NCI-H69 (cell line): ENCODE results near the gene NAV2.

Experiments used
- DNase-seq: peaks from one replicate; lab custom pipeline; 2025; lab: John Stamatoyannopoulos, UW

NAV2 gene, protein sequence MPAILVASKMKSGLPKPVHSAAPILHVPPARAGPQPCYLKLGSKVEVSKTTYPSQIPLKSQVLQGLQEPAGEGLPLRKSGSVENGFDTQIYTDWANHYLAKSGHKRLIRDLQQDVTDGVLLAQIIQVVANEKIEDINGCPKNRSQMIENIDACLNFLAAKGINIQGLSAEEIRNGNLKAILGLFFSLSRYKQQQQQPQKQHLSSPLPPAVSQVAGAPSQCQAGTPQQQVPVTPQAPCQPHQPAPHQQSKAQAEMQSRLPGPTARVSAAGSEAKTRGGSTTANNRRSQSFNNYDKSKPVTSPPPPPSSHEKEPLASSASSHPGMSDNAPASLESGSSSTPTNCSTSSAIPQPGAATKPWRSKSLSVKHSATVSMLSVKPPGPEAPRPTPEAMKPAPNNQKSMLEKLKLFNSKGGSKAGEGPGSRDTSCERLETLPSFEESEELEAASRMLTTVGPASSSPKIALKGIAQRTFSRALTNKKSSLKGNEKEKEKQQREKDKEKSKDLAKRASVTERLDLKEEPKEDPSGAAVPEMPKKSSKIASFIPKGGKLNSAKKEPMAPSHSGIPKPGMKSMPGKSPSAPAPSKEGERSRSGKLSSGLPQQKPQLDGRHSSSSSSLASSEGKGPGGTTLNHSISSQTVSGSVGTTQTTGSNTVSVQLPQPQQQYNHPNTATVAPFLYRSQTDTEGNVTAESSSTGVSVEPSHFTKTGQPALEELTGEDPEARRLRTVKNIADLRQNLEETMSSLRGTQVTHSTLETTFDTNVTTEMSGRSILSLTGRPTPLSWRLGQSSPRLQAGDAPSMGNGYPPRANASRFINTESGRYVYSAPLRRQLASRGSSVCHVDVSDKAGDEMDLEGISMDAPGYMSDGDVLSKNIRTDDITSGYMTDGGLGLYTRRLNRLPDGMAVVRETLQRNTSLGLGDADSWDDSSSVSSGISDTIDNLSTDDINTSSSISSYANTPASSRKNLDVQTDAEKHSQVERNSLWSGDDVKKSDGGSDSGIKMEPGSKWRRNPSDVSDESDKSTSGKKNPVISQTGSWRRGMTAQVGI (N-terminal part only)

DNA sequence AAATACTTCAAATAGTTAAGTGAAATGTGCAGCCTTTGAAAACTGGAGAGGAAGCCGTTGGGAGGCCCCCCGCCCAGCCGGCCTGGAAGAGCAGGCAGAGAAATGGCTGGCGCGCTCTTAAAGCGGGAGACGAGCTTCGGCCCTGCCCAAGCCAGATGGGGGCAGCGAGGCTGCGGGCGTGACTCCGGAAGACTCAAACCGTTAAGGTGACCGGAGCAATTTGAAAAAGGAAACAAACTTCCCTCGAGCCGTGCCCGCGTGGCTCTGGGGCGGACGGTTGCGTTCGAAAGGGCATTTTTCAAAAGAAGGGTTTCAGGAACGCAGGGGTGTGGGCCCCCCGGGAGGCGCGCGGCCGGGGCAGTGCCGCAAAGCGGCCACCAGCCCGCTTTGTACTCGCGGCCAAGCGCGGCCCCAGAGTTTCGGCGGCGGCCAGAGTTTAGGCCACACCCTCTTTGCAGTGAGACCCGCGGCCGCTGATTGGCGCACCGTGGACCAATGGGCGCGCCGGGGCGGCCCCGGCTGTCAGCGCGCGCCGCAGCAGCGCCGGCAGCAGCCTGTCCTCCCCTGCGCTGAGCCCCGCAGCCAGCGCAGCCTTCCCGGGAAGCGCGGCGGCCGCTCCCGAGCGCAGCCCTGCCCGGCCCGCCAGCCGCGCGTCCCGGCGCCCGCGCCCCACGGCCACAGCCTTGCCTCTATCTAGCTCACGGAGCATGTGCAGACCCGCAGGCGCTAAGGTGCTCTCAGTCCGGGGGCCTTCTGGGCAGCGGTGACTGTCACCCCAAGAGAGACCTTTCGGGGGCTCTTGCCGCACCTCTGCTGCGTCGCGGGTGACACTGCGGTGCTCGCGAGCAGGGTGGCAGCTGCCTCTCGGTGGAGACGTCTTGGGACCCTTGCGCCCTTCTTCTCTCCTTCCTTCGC is at the start of gene NAV2:
NAV2 (plus strand) TSS at position 557 of the 915 bp plus-strand sequence. CDS start 859 bp downstream, outside the sequence.
- peak; percentile 95 for DNase-seq

- DNase-seq, result no peak
Measured at GRCh38 chr11:19663206-19663605, 49.4 kb upstream of the NAV2 start.

DNA sequence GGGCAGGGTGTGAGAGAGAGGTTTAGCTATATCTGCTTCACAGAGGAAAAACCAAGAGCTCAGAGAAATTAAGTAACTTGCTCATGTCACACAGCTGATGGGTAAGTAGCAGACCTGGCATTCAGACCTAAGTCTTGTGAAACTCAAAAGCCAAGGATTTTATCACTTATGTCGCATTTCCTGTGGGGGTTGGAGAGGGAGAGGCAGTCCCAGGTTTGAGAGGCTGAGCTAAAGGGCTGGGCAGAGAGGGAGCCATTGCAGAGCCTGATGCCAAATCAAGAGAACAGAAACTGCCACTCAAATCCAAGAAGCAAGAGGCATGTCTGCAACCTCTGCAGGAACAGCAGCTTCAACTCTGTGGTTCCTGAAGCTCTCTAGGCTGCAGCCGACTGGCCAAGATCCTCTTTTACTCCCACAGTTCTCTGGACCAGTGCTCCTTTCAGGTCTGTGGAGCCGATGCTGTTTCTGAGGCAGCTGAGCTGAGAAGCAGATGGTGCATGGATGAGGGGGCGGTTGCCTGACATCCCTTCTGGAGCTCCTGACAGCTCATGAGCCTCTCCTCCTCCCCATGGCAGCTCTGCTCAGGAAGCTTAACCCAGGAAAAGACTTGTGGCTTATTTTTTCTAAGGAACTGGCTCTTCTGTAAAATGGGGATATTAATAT is 47.6 kb upstream of the NAV2 start:
- DNase-seq, result peak; percentile 8

GRCh38 chr11:19666951-19667350 is 45.7 kb upstream of the NAV2 start:
- DNase-seq, result peak; percentile 33

- DNase-seq, result no peak
Measured at GRCh38 chr11:19669511-19669910, 43.1 kb upstream of the NAV2 start.

DNA sequence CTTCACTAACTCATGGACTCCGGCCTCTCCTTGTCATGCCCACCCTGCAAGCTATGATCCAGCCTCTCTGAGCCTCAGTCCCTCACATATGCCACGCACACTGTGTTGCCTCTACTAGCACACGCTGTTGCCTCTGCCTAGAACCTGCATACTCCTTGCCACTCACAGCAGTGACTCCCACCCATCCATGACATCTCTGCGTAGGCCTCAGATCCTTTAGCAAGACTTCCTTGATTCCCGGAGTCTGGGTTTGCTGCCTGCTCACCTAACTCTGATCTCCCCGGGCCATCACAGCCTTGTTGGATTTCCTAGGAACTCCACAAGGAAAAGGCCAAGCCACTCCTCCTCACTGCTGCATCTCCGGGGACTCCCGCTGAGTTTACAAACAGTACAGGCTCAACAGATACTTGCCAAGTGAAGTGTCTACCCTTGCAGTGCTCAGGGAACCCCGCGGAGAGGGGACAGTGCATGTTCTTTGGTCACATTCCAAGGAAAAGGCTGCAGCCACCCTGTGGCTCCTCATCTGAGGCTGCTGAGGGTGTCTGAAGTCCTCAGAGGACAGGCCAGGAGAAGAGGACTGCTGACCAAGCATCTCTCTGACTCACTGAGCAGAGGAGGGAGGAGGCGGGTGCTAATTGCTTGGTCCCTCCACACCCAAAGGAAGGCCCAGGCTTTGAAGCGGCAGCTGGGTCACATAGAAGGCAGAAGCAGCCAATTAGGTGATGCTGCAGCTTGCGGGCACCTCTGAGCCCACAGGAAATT is 42.4 kb upstream of the NAV2 start:
- peak; percentile 31 for DNase-seq

DNA sequence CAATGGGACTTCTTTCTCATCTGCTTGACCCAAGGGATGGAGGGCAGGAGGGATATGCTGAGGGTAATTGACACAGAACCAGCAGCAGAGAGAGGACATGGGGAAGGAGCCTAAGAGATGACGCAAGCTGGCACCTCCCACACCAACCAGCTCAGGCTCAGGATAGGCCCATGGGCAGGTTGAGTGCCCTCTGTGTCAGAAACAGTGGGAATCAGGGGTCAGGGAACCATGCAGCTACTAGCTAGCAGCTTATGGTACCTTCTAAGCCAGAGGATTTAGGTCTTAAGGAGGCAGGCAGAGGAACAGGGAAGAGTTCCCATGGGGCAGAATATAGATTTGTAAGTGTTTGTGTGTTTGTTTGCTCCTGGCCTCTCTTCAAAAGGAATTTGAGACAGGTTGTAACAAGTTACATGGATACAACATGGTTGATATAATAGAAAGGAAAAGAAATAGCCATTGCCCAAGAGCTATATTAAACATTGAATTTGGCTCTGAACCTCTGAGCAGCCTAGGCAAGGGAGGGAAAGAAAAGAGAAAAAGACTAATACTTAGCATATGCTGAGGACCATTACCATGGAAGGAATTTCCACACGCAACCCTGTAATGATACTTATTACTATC is 39.9 kb upstream of the NAV2 start:
- DNase-seq, result no peak

DNA sequence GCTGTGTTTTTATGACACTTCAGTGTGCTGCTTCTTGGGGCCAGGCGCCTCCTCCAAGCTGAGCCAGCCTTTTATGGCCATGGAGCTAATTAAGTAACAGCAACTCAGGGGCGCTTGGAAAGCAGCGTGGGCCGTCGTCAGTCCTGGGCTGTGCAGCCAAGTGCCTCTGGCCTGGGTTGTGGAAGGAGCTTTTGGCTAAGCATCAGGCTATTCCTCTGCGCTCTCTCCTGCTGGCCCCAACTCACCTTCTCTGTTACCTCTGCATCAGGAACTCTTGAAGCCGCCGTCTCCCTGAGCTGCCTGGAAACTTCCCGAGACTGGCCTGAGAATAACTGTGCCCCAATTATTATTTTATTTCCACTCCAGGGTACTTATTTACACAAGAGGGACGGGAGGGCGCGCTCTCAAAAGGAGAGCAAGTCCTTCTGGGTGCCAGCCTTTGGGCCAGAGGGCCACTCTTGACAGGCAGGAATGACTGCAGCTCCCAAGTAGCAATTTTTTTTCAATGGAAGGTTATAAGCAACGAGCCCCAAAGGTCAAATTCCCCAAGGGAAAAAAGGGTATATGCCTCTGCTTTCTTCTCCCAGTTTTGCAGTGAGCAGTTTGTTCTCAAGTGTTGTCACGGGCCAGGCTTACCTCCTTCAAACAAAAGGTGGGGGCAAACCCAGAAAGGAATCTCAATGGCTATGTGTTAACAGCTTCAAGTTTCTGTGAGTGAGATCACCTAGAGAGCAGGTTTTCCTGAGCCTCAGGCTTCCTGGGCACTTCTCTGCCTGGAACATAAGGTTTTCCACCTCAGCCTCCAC is 38.5 kb upstream of the NAV2 start:
- DNase-seq, result peak; percentile 8

GRCh38 chr11:19674836-19675235 is 37.8 kb upstream of the NAV2 start:
- no peak for DNase-seq

DNA sequence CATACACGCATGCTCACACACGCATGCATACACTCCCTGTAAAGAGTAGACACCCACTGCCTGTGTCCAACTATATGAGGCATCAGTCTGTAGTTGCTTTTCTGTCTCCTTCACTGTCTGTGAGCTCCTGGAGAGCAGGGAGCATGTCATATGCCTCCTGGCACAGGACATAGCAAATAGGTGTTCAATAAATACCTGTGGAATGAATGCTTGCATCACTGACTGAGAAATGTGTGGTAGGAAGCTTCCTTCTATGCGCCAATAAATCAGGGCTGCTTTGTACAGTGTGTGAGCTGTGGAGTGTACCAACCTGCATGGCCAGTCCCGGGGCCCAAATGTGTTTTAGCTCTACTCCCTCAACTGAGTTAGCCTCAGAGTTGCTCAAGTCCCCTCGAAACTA is 37.2 kb upstream of the NAV2 start:
- no peak for DNase-seq

DNA sequence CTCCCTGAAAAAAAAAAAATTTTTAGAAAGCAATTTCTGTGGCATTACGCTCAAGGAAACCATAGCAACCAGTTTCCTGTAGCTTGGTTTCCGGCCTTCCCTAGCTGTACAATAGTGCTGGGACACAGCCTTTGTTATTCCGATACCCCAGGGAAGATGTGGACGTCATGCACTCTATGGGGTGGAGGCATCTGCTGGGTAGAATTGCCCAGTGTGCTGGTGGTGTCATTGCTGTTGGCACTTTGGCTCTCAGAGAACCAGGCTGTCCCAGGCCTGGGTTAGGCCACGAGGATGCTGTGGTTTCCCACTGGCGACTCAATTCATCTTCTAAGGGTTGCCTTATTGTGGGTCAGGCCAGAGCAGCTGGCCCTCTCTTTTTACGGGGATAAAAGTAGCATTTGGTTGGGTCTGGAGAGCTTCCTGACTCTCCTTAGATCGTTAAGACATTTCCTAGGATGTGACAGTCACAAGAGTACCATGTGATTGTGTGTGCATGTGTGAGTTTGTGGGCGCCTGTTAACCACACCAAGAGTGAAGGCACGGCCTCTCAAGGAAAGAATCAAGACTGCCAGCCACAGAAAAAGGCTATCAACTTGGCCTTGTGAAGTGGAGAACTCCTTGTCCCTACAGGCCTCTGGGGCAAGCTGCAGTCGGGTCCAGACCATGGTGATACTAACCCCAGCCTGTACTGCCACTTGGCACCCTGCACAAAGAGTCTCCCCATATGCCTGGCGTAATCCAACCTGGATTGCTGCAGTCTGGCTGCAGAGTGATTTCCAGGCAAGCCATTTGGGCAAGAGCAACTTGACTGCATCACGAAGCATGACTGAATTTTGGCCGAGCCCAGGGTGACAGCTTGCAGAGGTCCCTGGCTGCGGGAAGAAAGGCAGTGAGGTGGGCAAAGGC is 35.9 kb upstream of the NAV2 start:
- DNase-seq, result peak; percentile 9

- no peak for DNase-seq
Measured at GRCh38 chr11:19677381-19678080, 35.1 kb upstream of the NAV2 start.

DNA sequence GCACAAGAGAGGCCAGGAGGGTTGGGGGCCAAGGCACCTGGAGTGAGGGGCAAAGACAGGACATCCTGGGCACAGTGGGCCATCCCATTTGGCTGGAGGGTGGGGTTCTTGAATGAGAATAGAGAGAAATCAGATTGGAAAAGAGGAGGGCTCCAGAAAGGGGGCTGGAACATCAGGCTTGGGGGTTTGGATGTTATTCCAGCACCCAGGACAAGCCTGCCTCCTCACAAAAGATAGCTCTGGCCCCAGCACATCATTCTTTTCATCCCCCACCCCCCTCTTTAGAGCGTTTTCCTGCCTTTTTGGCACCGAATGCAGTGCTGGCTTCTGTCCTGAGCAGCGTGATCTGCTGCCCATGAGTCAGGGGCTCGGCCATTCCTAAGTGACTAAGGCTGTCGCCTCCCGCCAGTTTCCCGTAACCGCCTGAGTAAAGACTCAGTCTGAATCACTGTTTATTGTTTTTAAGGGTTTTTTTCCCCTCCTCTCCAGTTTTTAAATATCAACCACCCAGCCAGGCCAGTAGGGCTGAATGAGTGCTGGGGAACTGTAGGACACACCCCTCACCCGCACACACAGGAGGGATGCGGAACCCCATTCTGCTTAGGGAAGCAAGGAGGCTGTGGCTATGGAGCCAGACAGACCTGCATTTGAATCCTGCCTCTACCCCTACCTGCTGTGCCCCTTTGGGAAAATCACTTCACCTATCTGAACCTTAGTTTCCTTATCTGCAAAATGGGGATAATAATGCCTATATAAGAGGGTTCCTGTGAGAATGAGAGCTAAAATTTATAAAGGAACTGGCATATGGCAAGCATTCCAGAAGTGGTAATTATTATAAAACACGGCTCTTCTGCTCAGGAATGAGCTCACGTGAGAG is 32.4 kb upstream of the NAV2 start:
- peak; percentile 7 for DNase-seq

DNA sequence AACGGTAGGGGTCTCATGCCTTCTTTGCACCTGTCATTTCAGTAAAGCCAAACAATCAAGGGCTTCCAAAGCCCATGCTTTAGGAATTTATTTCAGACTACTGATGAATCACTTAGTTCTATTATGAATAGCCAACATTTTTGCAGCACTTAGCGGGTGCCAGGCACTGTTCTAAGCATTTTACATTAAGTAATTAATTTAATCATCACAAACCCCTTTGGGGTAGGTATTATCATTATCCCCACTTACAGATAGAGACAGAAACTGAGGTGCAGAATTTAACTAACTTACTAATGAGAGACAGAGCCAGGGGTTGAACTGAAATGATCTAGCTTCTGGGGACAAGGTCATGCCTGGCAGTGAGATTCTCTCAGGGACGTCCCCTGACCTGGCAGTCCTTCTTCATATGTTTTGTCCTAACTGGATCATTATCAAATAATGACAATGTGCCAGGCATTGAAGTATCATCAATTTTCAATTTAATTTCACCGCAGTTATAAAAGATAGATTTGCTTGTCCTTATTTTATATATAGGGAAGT is 31.7 kb upstream of the NAV2 start:
- DNase-seq, result no peak

- no peak for DNase-seq
Measured at GRCh38 chr11:19683141-19683805, 29.4 kb upstream of the NAV2 start.
